Activated CD4-positive, alpha-beta T cell treated with anti-CD3 and anti-CD28 coated beads, Interleukin-2, amount 50 U/mL, for 48 hours (primary cell): ENCODE measurements around the gene SFXN5.
"Not testable (repeated sequence)": the region's sequence is repeated elsewhere in the genome, so short reads cannot be mapped to it uniquely, and the experiment has no call there.

ENCODE experiments used
- DNase-seq, 2 experiments: peaks; one replicate each; pipeline ENCODE4 v3.0.0-alpha.2; 2020

Gene SFXN5

GRCh38 chr2:73101626-73102256 is 30.2 kb upstream of the SFXN5 start:
- DNase-seq: no peak

- no peak for DNase-seq
These were observed 29.4 kb upstream of the SFXN5 start for GRCh38 chr2:73100956-73101355.

GRCh38 chr2:73099486-73099885 is 28.0 kb upstream of the SFXN5 start:
- no peak for DNase-seq

GRCh38 chr2:73095910-73096309 is 24.4 kb upstream of the SFXN5 start:
- no peak for DNase-seq

- not testable (repeated sequence) for DNase-seq
These were observed 22.2 kb upstream of the SFXN5 start for GRCh38 chr2:73093601-73094218.

- DNase-seq: no peak
These were observed 20.8 kb upstream of the SFXN5 start for GRCh38 chr2:73092146-73092783.

- DNase-seq: no peak
These were observed 20.2 kb upstream of the SFXN5 start for GRCh38 chr2:73091696-73092095.

- no peak for DNase-seq
These were observed 19.7 kb upstream of the SFXN5 start for GRCh38 chr2:73091164-73091563.

GRCh38 chr2:73089270-73090030 is 17.9 kb upstream of the SFXN5 start:
- no peak for DNase-seq

GRCh38 chr2:73088703-73089102 is 17.2 kb upstream of the SFXN5 start:
- no peak for DNase-seq

- DNase-seq: no peak
These were observed 16.7 kb upstream of the SFXN5 start for GRCh38 chr2:73088211-73088610.

GRCh38 chr2:73087311-73087710 is 15.8 kb upstream of the SFXN5 start:
- no peak for DNase-seq

GRCh38 chr2:73085691-73086090 is 14.2 kb upstream of the SFXN5 start:
- DNase-seq: peak; percentile 88 to 89

- DNase-seq: no peak
These were observed 13.5 kb upstream of the SFXN5 start for GRCh38 chr2:73084971-73085370.

- no peak for DNase-seq
These were observed 12.6 kb upstream of the SFXN5 start for GRCh38 chr2:73083886-73084800.

- DNase-seq: no peak
These were observed 11.3 kb upstream of the SFXN5 start for GRCh38 chr2:73082523-73083410.

- no peak for DNase-seq
These were observed 9.7 kb upstream of the SFXN5 start for GRCh38 chr2:73081181-73081671.

GRCh38 chr2:73080321-73081131 is 9.0 kb upstream of the SFXN5 start:
- no peak for DNase-seq

GRCh38 chr2:73079636-73080035 is 8.1 kb upstream of the SFXN5 start:
- DNase-seq: no peak
